CD4-positive, alpha-beta T cell treated with Interleukin-15 for 4 hours (primary cell): ENCODE measurements around the gene PPT1.

Source experiments
- DNase-seq: peaks from one replicate; pipeline ENCODE4 v3.0.0-alpha.2; 2020; ENCODE audit warnings: low spot score

PPT1 gene

GRCh38 chr1:40029608-40030007 lies 67.4 kb downstream of the PPT1 start:
- no peak for DNase-seq

- no peak for DNase-seq
Observed at GRCh38 chr1:40027647-40028046, 69.4 kb downstream of the PPT1 start.

- DNase-seq: no peak
Observed at GRCh38 chr1:40024671-40025070, 72.4 kb downstream of the PPT1 start.

GRCh38 chr1:40023379-40023944 lies 73.6 kb downstream of the PPT1 start:
- no peak for DNase-seq
